H1 (cell line): ENCODE results near the gene NEK3. TPM values are rescaled to one million over a fixed set of nuclear protein-coding genes. Genes with fewer than 3 reads are reported as not detected.

Experiments used
- EZH2 ChIP-seq: fragments of 200-600 bp; sonication (generic); IDR thresholded peaks from 2 replicates; pipeline ENCODE4 v1.7.1; 2012; ENCODE audit warnings: low read depth, mild to moderate bottlenecking, moderate library complexity, low read length, inconsistent platforms; ENCODE audit not compliant: severe bottlenecking
- HDAC2 ChIP-seq, 2 experiments: fragments of 300-600 bp in 1 of 2; sonication (generic) in 1 of 2; IDR thresholded peaks; 2 replicates each; pipeline ENCODE4 v1.6.1; 2011 to 2012; ENCODE audit warnings: low read depth in 2 of 2, low read length in 2 of 2, mild to moderate bottlenecking in 2 of 2, moderate library complexity in 2 of 2, borderline replicate concordance in 1 of 2, inconsistent platforms in 1 of 2
- NANOG ChIP-seq: IDR thresholded peaks from 2 replicates; pipeline ENCODE4 v1.6.1; 2011; ENCODE audit warnings: low read length, low read depth, mild to moderate bottlenecking, inconsistent platforms; ENCODE audit not compliant: insufficient read depth, poor library complexity, severe bottlenecking
- RNF2 ChIP-seq: fragments of 200-900, 300-1000 bp; sonication (generic); IDR thresholded peaks from 2 replicates; pipeline ENCODE4 v1.7.1; 2016; ENCODE audit warnings: borderline replicate concordance, low read depth, mild to moderate bottlenecking, antibody characterized with exemption, low read length; ENCODE audit not compliant: poor library complexity, severe bottlenecking; ENCODE audit errors: missing control alignments
- polyA plus RNA-seq, 7 experiments: library from polyadenylated mRNA; depleted of rRNA in 3 of 7; stranded (reverse) in 5 of 7; unstranded in 2 of 7; fragments of >200 nt in 5 of 7; fragments of 200-250 nt in 2 of 7; gene quantifications; 1 replicate in 5 of 7; 2 replicates in 1 of 7; 4 replicates in 1 of 7; pipeline versions ENCODE4 v1.2.1 to v1.2.3, GENCODE V29; 2011 to 2013; ENCODE audit warnings: missing spikeins in 2 of 7, mixed read lengths in 2 of 7
- total RNA-seq: library from RNA; stranded (reverse); fragmentation: NEBNext Ultra II Directional; extraction: Animal tissue kit (Norgen Biotek cat#: 25700); gene quantifications from 2 replicates; pipeline ENCODE4 v1.2.1, GENCODE V29; 2021
- TF ChIP-seq, protein P1 (sequence below): IDR thresholded peaks from 2 replicates; pipeline ENCODE4 v1.6.1; 2012; ENCODE audit warnings: low read length, inconsistent platforms

NEK3 gene
- total and polyA plus RNA-seq, 2 of the 8 experiments (the other 6 are each of a cell fraction or from before 2014, with no cell fraction given), result 11.4 to 26.0 TPM

DNA sequence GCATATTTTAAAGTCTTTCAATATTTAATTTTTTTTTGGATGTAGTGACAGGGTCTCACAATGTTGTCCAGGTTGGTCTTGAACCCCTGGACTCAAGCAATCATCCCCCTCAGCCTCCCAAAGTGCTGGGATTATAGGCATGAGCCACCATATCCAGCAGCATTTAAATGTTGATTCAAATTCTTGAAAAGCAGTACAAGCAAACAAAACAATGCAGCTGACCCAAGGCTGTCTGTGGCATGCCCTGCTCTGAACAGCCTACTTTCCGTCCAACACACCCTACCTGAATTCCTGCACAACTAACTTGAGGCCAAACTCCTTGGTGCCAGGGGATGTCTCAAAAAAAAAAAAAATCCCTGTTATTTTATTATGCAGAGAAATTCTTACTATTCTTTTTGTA lies 53.6 kb downstream of the NEK3 start (continued):
- TF ChIP-seq, protein P1, sequence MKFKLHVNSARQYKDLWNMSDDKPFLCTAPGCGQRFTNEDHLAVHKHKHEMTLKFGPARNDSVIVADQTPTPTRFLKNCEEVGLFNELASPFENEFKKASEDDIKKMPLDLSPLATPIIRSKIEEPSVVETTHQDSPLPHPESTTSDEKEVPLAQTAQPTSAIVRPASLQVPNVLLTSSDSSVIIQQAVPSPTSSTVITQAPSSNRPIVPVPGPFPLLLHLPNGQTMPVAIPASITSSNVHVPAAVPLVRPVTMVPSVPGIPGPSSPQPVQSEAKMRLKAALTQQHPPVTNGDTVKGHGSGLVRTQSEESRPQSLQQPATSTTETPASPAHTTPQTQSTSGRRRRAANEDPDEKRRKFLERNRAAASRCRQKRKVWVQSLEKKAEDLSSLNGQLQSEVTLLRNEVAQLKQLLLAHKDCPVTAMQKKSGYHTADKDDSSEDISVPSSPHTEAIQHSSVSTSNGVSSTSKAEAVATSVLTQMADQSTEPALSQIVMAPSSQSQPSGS, result no peak
- TF ChIP-seq RNF2, result no peak
- TF ChIP-seq EZH2, result no peak
- no peak for TF ChIP-seq HDAC2 (IDR thresholded peaks at IDR 0.05; ENCODE audit: borderline replicate concordance in 1 of 2, low read depth in 2 of 2, low read length in 2 of 2)
- TF ChIP-seq NANOG, result no peak
